ENCODE data around the gene IL4.
"Not testable (repeated sequence)": the region's sequence is repeated elsewhere in the genome, so short reads cannot be mapped to it uniquely, and the experiment has no call there.

The IL4 gene

GRCh38 chr5:132674671-132675506, 1.1 kb downstream of the IL4 start:
- DNase-seq: no peak

- DNase-seq: no peak
These were observed 2.3 kb downstream of the IL4 start for GRCh38 chr5:132675936-132676689.

- DNase-seq: no peak
These were observed 3.4 kb downstream of the IL4 start for GRCh38 chr5:132677191-132677590.

GRCh38 chr5:132677682-132678400, 4.1 kb downstream of the IL4 start:
- no peak for DNase-seq

- no peak for DNase-seq
These were observed 4.9 kb downstream of the IL4 start for GRCh38 chr5:132678735-132679134.

GRCh38 chr5:132679166-132679565, 5.4 kb downstream of the IL4 start:
- DNase-seq: no peak

- DNase-seq: no peak
These were observed 6.1 kb downstream of the IL4 start for GRCh38 chr5:132679717-132680380.

GRCh38 chr5:132680780-132681475, 7.1 kb downstream of the IL4 start:
- no peak for DNase-seq

GRCh38 chr5:132681476-132681831, 7.7 kb downstream of the IL4 start:
- no peak for DNase-seq

- DNase-seq: no peak
These were observed 8.2 kb downstream of the IL4 start for GRCh38 chr5:132681983-132682382.

GRCh38 chr5:132684491-132684890, 10.7 kb downstream of the IL4 start:
- DNase-seq: no peak

- DNase-seq: peak; percentile 35
These were observed 11.3 kb downstream of the IL4 start for GRCh38 chr5:132684922-132685720.

- DNase-seq: no peak
These were observed 12.4 kb downstream of the IL4 start for GRCh38 chr5:132686193-132686592.

GRCh38 chr5:132687995-132688394, 14.2 kb downstream of the IL4 start:
- DNase-seq: peak; percentile 37

- DNase-seq: no peak
These were observed 14.9 kb downstream of the IL4 start for GRCh38 chr5:132688536-132689339.

GRCh38 chr5:132689513-132689912, 15.7 kb downstream of the IL4 start:
- no peak for DNase-seq

- no peak for DNase-seq
These were observed 16.4 kb downstream of the IL4 start for GRCh38 chr5:132690156-132690555.

- not testable (repeated sequence) for DNase-seq
These were observed 18.2 kb downstream of the IL4 start for GRCh38 chr5:132691755-132692631.

GRCh38 chr5:132692632-132692967, 18.8 kb downstream of the IL4 start:
- no peak for DNase-seq

- no peak for DNase-seq
These were observed 22.2 kb downstream of the IL4 start for GRCh38 chr5:132695956-132696355.

Data from stimulated activated CD4-positive, alpha-beta T cell treated with anti-CD3 and anti-CD28 coated beads, Interleukin-1b, Interleukin-23, amount 100 ng/mL, for 48 hours (primary cell).